Upper lobe of left lung (tissue), 6 donors: ENCODE results near the gene SERPINA3. TPM values are rescaled to one million over a fixed set of nuclear protein-coding genes. Genes with fewer than 3 reads are reported as not detected.

Source experiments
- ATAC-seq, 2 donors: fragments of 200-7000 bp; cut with Tn5 transposase; one replicate each; pipeline ENCODE4 v1.9.1; 2022; ENCODE audit warnings: mild to moderate bottlenecking in 2 of 2, moderate library complexity in 2 of 2; ENCODE audit not compliant: low FRiP score in 2 of 2
- DNase-seq, 2 donors: peaks; one replicate each; pipeline ENCODE4 v3.0.0-alpha.2; 2019 to 2020
- H3K27ac ChIP-seq, 4 donors: fragments of 200-600 bp; sonication (generic); one replicate each; pipeline ENCODE4 v1.5.1; 2016 to 2019
- H3K27me3 ChIP-seq, 4 donors: fragments of 200-600 bp; sonication (generic); one replicate each; pipeline ENCODE4 v1.5.1; 2017 to 2019
- H3K36me3 ChIP-seq, 4 donors: fragments of 200-600 bp; sonication (generic); one replicate each; pipeline ENCODE4 v1.5.1; 2016 to 2019
- H3K4me1 ChIP-seq, 4 donors: fragments of 200-600 bp; sonication (generic); one replicate each; pipeline ENCODE4 v1.5.1; 2018 to 2019
- H3K4me3 ChIP-seq, 4 donors: fragments of 200-600 bp; sonication (generic); one replicate each; pipeline ENCODE4 v1.5.1; 2017 to 2019; ENCODE audit warnings: mild to moderate bottlenecking in 2 of 4, moderate library complexity in 1 of 4
- H3K9me3 ChIP-seq, 4 donors: fragments of 200-600 bp; sonication (generic); one replicate each; pipeline ENCODE4 v1.5.1; 2018 to 2019
- CTCF ChIP-seq, 6 experiments: fragments of 450-650 bp in 4 of 6; fragments of 200-600 bp in 2 of 6; sonication (generic) in 2 of 6; IDR thresholded peaks; one replicate each; pipeline ENCODE4 v1.5.1; 2016 to 2019; ENCODE audit warnings: antibody characterized with exemption in 6 of 6
- EP300 ChIP-seq, 4 donors: sonication (generic); formaldehyde crosslinking; IDR thresholded peaks; one replicate each; pipeline ENCODE4 v1.5.1; 2017; ENCODE audit warnings: antibody characterized with exemption in 4 of 4, control low read depth in 2 of 4
- POLR2A ChIP-seq, 4 donors: fragments of 450-650 bp; IDR thresholded peaks; one replicate each; pipeline ENCODE4 v1.5.1; 2016 to 2017; ENCODE audit warnings: antibody characterized with exemption in 4 of 4, mild to moderate bottlenecking in 2 of 4
- POLR2AphosphoS5 ChIP-seq, 2 donors: sonication (generic); formaldehyde crosslinking; IDR thresholded peaks; one replicate each; pipeline ENCODE4 v1.5.1; 2017; ENCODE audit warnings: antibody characterized with exemption in 2 of 2
- WGBS, 2 donors: methylation state at CpG; one replicate each; pipeline ENCODE4 v1.1.5; 2017 to 2018; 5-methylcytosine and 5-hydroxymethylcytosine counted together
- total RNA-seq, 6 donors: library from RNA; depleted of rRNA in 4 of 6; stranded (reverse); fragments of >200 nt in 4 of 6; gene quantifications; one replicate each; pipeline versions ENCODE4 v1.1.0 to v1.2.1, GENCODE V29; 2016 to 2021
- donor health status: DM: no; HTN: no; CAD: no; lungs with moderate emphysema.
- donor health status: DM: no; HTN: yes; CAD: no; lungs with severe emphysema.

SERPINA3 gene
- total RNA-seq, 6 donors from 2014 or later: 32.5 to 111 (median 55.4) TPM

GRCh38 chr14:94584591-94585280 is 27.5 kb upstream of the SERPINA3 start:
- DNase-seq: no peak
- ATAC-seq: no peak
- H3K9me3 ChIP-seq: no peaks in the 10 kb centered on the region
- H3K4me3 ChIP-seq: no peak overlapping the region
- H3K27me3 ChIP-seq: no peaks in the 10 kb centered on the region
- 76 to 87% methylated on average over 4 to 5 of the region's 5 CpGs for WGBS, 2 donors
- no peak overlapping the region for H3K27ac ChIP-seq
- no peaks in the 10 kb centered on the region for H3K36me3 ChIP-seq
- peaks cover 0 to 6% (median 4%) of the 10 kb centered on the region in 4 donors for H3K4me1 ChIP-seq
- TF ChIP-seq EP300 (IDR thresholded peaks at IDR 0.05) (no peak), CTCF (IDR thresholded peaks at IDR 0.05) (no peak), POLR2A (IDR thresholded peaks at IDR 0.05) (no peak), POLR2AphosphoS5 (IDR thresholded peaks at IDR 0.05) (no peak)

GRCh38 chr14:94586635-94587034 is 25.6 kb upstream of the SERPINA3 start:
- TF ChIP-seq POLR2A (IDR thresholded peaks at IDR 0.05) (no peak), EP300 (IDR thresholded peaks at IDR 0.05) (no peak), CTCF (IDR thresholded peaks at IDR 0.05) (no peak), POLR2AphosphoS5 (IDR thresholded peaks at IDR 0.05) (no peak)
- DNase-seq (no peak), ATAC-seq (no peak)
- no peaks in the 10 kb centered on the region for H3K4me1 ChIP-seq
- no peak overlapping the region for H3K27ac ChIP-seq
- 80% methylated on average over 1 to 4 of the region's 4 CpGs for WGBS, 2 donors
- H3K4me3 ChIP-seq: no peak overlapping the region
- H3K27me3 ChIP-seq: no peaks in the 10 kb centered on the region
- H3K9me3 ChIP-seq: no peaks in the 10 kb centered on the region
- H3K36me3 ChIP-seq: no peaks in the 10 kb centered on the region

- DNase-seq (no peak), ATAC-seq (no peak)
- H3K27ac ChIP-seq: no peak overlapping the region
- no peaks in the 10 kb centered on the region for H3K27me3 ChIP-seq
- H3K9me3 ChIP-seq: no peaks in the 10 kb centered on the region
- no peaks in the 10 kb centered on the region for H3K36me3 ChIP-seq
- H3K4me3 ChIP-seq: no peak overlapping the region
- TF ChIP-seq POLR2A (IDR thresholded peaks at IDR 0.05) (no peak), EP300 (IDR thresholded peaks at IDR 0.05) (no peak), CTCF (IDR thresholded peaks at IDR 0.05) (no peak), POLR2AphosphoS5 (IDR thresholded peaks at IDR 0.05) (no peak)
- 60 to 65% methylated on average over 4 of the region's 4 CpGs for WGBS, 2 donors
- H3K4me1 ChIP-seq: no peaks in the 10 kb centered on the region
Measured at GRCh38 chr14:94588311-94588710, 23.9 kb upstream of the SERPINA3 start.

- H3K27ac ChIP-seq: no peak overlapping the region
- DNase-seq (no peak), ATAC-seq (no peak)
- TF ChIP-seq POLR2AphosphoS5 (IDR thresholded peaks at IDR 0.05) (no peak), POLR2A (IDR thresholded peaks at IDR 0.05) (no peak), CTCF (IDR thresholded peaks at IDR 0.05) (no peak)
- no peaks in the 10 kb centered on the region for H3K27me3 ChIP-seq
- no peaks in the 10 kb centered on the region for H3K9me3 ChIP-seq
- H3K4me3 ChIP-seq: no peak overlapping the region
- no peaks in the 10 kb centered on the region for H3K36me3 ChIP-seq
- H3K4me1 ChIP-seq: no peaks in the 10 kb centered on the region
Measured at GRCh38 chr14:94591073-94591472, 21.1 kb upstream of the SERPINA3 start.

- Histone ChIP-seq H3K9me3 (no peaks in the 10 kb centered on the region), H3K27me3 (no peaks in the 10 kb centered on the region), H3K4me1 (no peaks in the 10 kb centered on the region), H3K4me3 (no peak overlapping the region), H3K36me3 (no peaks in the 10 kb centered on the region), H3K27ac (no peak overlapping the region)
- TF ChIP-seq CTCF (IDR thresholded peaks at IDR 0.05): no peak
- TF ChIP-seq EP300 (IDR thresholded peaks at IDR 0.05): no peak
- TF ChIP-seq POLR2A (IDR thresholded peaks at IDR 0.05): no peak
- no peak for TF ChIP-seq POLR2AphosphoS5 (IDR thresholded peaks at IDR 0.05)
- ATAC-seq: no peak
- WGBS, 2 donors: 85 to 90% methylated on average over 8 of the region's 8 CpGs
- no peak for DNase-seq
Measured at GRCh38 chr14:94591871-94592270, 20.3 kb upstream of the SERPINA3 start.
